Dedifferentiated amniotic fluid mesenchymal stem cell (primary cell): ENCODE results near the gene RAB33B.
"Not testable (repeated sequence)": the region's sequence is repeated elsewhere in the genome, so short reads cannot be mapped to it uniquely, and the experiment has no call there.

Experiments
- DNase-seq: peaks from one replicate; pipeline ENCODE4 v3.0.0-alpha.2; 2016; ENCODE audit errors: extremely low spot score

The RAB33B gene

GRCh38 chr4:139461022-139461628 is 7.2 kb downstream of the RAB33B start:
- no peak for DNase-seq

- DNase-seq: not testable (repeated sequence)
Observed at GRCh38 chr4:139464512-139464911, 10.6 kb downstream of the RAB33B start.

GRCh38 chr4:139465922-139466321 is 12.0 kb downstream of the RAB33B start:
- no peak for DNase-seq

GRCh38 chr4:139468756-139469155 is 14.8 kb downstream of the RAB33B start:
- not testable (repeated sequence) for DNase-seq

- no peak for DNase-seq
Observed at GRCh38 chr4:139469216-139469615, 15.3 kb downstream of the RAB33B start.

- DNase-seq: no peak
Observed at GRCh38 chr4:139469869-139470268, 15.9 kb downstream of the RAB33B start.

- DNase-seq: no peak
Observed at GRCh38 chr4:139470295-139470694, 16.4 kb downstream of the RAB33B start.

GRCh38 chr4:139470997-139471665 is 17.2 kb downstream of the RAB33B start:
- DNase-seq: no peak

- no peak for DNase-seq
Observed at GRCh38 chr4:139472852-139473251, 18.9 kb downstream of the RAB33B start.

- no peak for DNase-seq
Observed at GRCh38 chr4:139476363-139476762, 22.4 kb downstream of the RAB33B start.

GRCh38 chr4:139481465-139481864 is 27.5 kb downstream of the RAB33B start:
- no peak for DNase-seq

GRCh38 chr4:139483000-139483399 is 29.1 kb downstream of the RAB33B start:
- no peak for DNase-seq

GRCh38 chr4:139484783-139485311 is 30.9 kb downstream of the RAB33B start:
- DNase-seq: no peak

GRCh38 chr4:139488442-139488841 is 34.5 kb downstream of the RAB33B start:
- DNase-seq: no peak

- DNase-seq: no peak
Observed at GRCh38 chr4:139489638-139490037, 35.7 kb downstream of the RAB33B start.

GRCh38 chr4:139492429-139492828 is 38.5 kb downstream of the RAB33B start:
- DNase-seq: no peak

- no peak for DNase-seq
Observed at GRCh38 chr4:139493176-139493575, 39.3 kb downstream of the RAB33B start.

- no peak for DNase-seq
Observed at GRCh38 chr4:139499186-139499585, 45.3 kb downstream of the RAB33B start.

- no peak for DNase-seq
Observed at GRCh38 chr4:139501117-139501516, 47.2 kb downstream of the RAB33B start.

- no peak for DNase-seq
Observed at GRCh38 chr4:139501527-139501926, 47.6 kb downstream of the RAB33B start.

GRCh38 chr4:139501927-139502899 is 48.3 kb downstream of the RAB33B start:
- DNase-seq: no peak

GRCh38 chr4:139503622-139504166 is 49.8 kb downstream of the RAB33B start:
- DNase-seq: no peak
